HG03469 (cell line): Measurements from ENCODE around the gene ARFGAP3.

Source experiments
- ATAC-seq: cut with Tn5 transposase; IDR thresholded peaks from one replicate; pipeline ENCODE4 v1.9.1; 2021; ENCODE audit warnings: mild to moderate bottlenecking, moderate library complexity, moderate number of reproducible peaks; ENCODE audit not compliant: unreplicated experiment

ARFGAP3 gene

GRCh38 chr22:42865536-42865935 lies 8.5 kb upstream of the ARFGAP3 start:
- ATAC-seq: no peak

DNA sequence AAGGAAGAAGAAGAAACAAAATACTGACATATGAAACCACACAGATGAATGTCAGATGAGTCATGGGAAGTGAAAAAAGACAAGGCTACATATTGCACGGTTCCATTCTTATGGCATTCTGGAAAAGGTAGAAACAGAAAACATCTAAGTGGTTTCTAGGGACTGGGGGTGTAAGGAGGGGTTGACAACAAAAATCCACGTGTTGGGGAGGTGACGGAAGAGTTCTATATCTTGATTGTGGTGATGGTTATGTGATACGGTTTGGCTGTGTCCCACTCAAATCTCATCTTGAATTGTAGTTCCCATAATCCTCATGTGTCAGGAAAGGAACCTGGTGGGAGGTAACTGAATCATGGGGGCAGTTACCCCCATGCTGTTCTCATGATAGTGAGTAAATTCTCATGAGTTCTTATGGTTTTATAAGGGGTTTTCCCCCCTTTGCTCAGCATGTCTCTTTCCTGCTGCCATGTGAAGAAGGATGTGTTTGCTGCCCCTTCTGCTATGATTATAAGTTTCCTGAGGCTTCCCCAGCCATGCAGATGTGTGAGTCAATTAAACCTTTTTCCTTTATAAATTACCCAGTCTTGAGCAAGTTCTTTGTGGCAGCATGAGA lies 6.4 kb upstream of the ARFGAP3 start:
- ATAC-seq: no peak

DNA sequence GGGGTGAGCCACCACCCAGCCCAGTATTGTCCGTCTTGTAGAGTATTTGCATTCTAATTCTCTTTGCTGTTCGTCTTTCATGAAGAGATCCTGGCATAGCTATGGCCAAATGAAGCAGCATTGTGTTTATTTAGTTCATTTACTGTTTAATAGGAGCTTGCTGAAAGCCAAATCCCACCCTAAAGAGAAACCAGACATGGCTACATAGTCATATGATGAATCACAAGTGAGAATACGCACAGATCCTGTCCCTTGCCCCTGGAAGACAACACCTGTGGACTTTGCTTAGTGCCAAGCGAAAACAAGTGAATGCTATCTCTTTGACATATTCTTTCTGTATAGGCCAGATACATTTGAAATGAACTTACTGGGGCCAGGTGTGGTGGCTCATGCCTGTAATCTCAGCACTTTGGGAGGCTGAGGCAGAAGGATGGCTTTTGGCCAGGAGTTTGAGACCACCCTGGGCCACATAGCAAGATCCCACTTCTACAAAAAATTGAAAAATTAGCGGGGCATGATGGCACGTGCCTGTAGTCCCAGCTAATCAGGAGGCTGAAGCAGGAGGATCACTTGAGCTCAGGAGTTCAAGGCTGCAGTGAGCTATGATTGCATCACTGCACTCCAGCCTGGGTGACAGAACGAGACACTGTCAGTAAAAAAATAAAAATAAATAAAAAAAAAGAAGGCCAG lies 5.1 kb upstream of the ARFGAP3 start:
- ATAC-seq: no peak

GRCh38 chr22:42860968-42861367 lies 3.9 kb upstream of the ARFGAP3 start:
- ATAC-seq: no peak

GRCh38 chr22:42857845-42858481 lies 890 bp upstream of the ARFGAP3 start:
- no peak for ATAC-seq

- ATAC-seq: no peak
Observed at GRCh38 chr22:42856179-42856864, 751 bp downstream of the ARFGAP3 start.

- ATAC-seq: no peak
Observed at GRCh38 chr22:42855721-42856120, 1.4 kb downstream of the ARFGAP3 start.

DNA sequence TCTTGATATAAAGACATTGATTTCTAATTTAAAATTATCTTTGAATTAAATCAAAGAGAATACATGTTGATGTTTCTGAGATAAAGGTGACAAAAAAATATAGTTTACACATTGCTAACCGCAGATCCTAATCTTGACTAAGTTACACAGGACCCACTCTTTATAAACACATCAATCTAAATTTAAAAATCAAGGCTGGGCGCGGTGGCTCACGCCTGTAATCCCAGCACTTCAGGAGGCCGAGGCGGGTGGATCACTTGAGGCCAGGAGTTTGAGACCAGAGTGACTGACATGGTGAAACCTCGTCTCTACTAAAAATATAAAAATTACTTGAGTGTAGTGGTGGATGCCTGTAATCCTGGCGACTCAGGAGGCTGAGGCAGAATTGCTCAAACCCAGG lies 1.9 kb downstream of the ARFGAP3 start:
- no peak for ATAC-seq

- ATAC-seq: no peak
Observed at GRCh38 chr22:42848941-42849550, 8.0 kb downstream of the ARFGAP3 start.

DNA sequence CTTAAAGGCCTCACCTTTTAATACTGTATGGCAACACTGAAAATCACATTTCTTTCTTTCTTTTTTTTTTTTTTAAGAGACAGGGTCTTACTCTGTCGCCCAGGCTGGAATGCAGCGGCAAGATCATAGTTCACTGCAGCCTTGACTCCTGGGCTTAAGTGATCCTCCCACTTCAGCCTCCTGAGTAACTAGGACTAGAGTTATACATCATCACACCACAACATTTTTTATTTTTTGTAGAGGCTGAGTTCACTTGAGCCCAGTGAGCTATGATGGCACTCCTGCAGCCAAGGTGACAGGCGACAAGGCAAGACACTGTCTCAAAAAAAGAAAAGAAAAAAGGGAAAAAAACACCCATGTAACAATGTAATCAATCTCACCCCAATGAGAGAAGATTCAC lies 10.0 kb downstream of the ARFGAP3 start:
- ATAC-seq: no peak

GRCh38 chr22:42844756-42845155 lies 12.3 kb downstream of the ARFGAP3 start:
- ATAC-seq: no peak

DNA sequence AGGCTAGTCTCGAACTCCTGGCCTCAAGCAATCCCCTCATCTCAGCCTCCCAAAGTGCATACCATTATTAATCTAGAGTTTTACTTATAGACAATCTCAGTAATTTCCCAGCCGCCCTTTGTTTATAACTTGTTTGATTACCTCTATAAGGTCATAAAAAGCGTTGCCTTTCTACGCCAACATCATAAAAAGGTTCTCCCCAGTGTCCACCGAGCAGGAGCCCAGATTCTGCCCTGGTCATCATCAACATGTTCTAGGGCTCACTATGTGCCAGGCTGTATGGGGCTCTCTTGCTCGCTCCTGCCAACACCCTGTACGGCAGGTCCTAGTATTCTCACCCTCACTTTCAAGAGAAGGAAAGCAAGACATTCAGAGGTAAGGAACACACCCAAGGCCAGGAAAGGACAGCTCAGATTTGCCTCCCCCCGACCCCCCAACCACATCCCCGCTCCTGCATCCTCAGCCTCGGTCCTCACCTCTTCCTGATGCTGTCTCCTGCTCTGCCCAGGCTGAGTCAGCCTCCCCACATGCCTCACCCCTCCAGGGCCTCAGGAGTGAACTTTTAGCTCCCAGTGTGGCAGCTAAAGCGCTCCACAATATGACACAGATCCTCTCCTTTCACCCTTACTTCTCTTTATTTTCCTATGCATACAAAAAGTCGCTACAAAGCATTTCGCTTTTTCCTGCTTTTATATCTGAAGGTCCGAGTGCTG lies 14.3 kb downstream of the ARFGAP3 start:
- no peak for ATAC-seq

- no peak for ATAC-seq
Observed at GRCh38 chr22:42841444-42841843, 15.6 kb downstream of the ARFGAP3 start.

GRCh38 chr22:42837556-42837955 lies 19.5 kb downstream of the ARFGAP3 start:
- ATAC-seq: no peak

DNA sequence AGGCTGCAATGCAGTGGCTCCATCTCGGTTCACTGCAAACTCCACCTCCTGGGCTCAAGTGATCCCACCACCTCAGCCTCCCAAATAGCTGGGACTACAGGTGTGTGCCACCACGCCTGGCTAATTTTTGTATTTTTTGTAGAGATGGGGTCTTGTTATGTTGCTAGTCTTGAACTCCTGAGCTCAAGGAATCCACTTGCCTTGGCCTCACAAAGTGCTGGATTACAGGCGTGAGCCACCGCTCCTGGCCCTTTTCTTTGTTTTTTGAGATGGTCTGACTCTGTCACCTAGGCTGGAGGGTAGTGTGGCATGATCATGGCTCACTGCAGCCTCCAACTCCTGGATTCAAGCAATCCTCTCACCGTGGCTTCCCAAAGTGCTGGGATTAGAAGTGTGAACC lies 21.0 kb downstream of the ARFGAP3 start:
- no peak for ATAC-seq

DNA sequence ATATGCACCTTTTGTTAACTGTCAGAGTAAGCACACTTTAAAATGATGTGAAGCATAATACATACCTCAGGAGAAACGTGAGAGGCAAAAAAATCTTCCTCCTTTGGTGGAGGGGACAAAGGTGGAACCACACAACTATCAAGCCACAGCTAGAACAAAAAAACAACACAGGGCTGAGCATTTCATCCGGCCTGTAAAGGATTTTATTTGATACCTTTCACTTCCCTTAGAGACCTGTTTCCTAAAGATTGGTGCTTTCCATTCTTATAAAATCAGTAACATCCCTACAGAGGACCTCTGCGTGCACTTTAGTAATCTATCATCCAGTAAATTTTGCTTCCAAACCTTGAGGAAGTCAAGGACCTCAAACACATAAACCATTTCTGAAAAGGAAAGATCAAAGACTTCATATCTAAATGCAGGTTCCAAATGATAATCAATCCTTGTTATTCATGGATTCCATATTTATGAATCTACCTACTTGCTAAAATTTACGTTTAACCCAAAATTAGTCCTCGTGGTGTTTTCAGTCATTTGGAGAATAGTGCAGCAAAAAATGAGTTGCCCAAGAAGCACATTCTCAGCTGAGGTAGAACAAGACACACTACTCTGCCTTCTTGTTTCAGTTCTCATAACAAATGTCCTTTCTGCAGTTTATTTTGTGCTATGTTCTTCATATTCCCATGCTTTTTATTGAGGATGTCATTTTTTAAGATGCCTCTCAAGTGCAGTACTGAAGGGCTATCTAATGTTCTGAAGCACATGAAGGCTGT lies 22.7 kb downstream of the ARFGAP3 start:
- no peak for ATAC-seq

GRCh38 chr22:42833104-42833503 lies 24.0 kb downstream of the ARFGAP3 start:
- ATAC-seq: no peak

DNA sequence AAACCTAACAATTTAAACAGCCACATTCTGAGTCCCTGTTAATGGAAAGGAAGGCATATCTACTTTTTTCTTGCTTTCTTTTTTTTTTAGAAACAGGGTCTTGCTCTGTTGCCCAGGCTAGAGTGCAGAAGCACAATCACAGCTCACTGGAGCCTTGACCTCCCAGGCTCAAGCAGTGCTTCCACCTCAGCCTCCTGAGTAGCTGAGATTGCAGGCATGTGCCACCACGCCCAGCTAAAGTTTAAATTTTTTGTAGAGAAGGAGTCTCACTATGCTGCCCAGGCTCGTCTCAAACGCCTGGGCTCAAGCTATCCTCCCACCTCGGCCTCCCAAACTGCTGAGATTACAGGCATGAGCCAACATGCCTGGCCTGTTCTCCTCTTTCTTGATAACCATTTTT lies 25.4 kb downstream of the ARFGAP3 start:
- no peak for ATAC-seq

DNA sequence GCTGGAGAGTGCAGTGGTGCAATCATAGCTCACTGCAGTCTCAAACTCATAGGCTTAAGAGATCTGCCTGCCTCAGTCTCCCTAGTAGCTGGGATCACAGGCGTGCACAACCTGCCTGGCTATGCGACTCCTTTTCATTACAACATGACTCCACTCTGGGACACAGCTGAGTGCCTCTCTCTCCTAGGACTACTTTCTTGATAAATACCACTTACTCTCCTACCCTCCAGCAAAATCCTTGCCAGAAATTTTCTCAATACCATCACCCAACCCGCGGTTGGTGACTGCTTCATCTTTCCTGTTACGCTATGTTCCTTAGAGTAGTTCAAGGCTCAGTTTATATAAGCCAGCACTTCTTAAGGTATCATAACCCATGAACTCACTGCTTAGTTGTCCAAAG lies 26.9 kb downstream of the ARFGAP3 start:
- ATAC-seq: no peak

DNA sequence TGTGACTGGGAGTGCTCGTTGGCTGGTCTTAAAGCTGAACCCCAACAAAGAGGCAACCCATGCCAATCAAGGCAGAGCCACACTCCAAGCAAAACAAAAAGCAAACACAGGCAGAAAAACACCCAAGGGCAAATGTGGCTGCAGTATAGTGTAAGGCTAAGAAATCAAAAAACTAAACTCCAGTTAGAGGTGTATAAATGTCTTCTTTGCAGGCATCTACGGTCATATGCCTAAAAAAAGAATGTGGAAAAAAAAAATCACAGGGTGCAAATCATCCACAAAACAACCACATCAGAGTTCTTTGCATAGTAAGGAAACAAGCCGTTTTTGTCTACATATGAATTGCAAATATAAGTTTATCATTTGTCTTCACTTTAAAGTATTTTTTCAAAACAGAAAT lies 27.8 kb downstream of the ARFGAP3 start:
- no peak for ATAC-seq
